GM21723 (cell line): ENCODE results near the gene GLIS1.

Experiments used
- ATAC-seq: cut with Tn5 transposase; IDR thresholded peaks from one replicate; pipeline ENCODE4 v1.9.1; 2021; ENCODE audit warnings: mild to moderate bottlenecking, moderate library complexity; ENCODE audit not compliant: unreplicated experiment

Gene GLIS1

GRCh38 chr1:53553734-53554509, 185.0 kb downstream of the GLIS1 start:
- no peak for ATAC-seq

- ATAC-seq = no peak
Observed at GRCh38 chr1:53552981-53553733, 185.8 kb downstream of the GLIS1 start.

GRCh38 chr1:53552146-53552861, 186.7 kb downstream of the GLIS1 start:
- no peak for ATAC-seq

DNA sequence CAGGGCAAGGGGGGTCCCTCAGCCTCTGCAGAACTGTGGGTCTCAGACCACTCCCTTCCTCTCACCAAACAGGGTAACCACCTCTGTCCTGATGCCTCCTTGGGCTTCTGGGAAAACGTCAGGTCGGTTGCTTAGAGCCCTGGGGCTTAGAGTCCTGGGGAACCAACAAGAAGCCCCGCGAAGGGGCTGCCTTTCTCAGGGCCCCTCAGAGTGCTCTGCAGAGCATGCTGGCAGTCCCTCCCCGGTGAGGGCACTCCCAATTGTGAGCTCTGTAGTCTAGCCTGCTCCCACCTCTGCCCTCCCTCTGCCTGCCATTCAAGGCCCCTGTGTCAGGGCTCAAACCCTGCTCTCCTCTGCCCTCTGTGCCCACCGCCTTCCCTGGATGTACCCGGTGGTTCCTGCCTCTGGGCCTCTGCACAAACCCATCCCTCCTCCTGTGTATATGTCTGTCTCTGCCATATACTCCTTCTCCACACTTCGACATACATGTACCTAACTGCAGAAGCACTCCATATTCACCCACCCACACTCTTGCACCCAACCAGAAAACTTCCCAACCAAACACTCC, 187.5 kb downstream of the GLIS1 start:
- no peak for ATAC-seq

- ATAC-seq = no peak
Observed at GRCh38 chr1:53550201-53550741, 188.7 kb downstream of the GLIS1 start.

DNA sequence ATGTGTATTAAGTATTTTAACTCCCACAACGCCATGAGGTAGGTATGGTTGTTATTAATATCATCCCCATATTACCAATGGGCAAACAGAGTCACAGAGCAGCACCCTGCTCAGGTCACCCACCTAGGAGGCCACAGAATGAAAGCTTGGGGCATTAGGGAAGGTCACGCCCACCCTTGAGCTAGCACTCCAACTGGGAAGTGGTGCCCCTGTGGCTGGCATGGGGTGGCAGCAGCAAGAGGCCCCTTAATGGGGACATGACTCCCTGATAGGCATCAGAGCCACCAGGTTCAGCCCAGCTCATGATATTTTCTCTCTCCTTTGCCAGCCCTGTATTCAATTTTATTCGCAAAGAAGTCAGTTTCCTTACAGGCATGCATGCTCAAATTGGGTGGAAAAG, 189.2 kb downstream of the GLIS1 start:
- ATAC-seq = no peak

GRCh38 chr1:53549287-53549686, 189.7 kb downstream of the GLIS1 start:
- ATAC-seq = no peak

DNA sequence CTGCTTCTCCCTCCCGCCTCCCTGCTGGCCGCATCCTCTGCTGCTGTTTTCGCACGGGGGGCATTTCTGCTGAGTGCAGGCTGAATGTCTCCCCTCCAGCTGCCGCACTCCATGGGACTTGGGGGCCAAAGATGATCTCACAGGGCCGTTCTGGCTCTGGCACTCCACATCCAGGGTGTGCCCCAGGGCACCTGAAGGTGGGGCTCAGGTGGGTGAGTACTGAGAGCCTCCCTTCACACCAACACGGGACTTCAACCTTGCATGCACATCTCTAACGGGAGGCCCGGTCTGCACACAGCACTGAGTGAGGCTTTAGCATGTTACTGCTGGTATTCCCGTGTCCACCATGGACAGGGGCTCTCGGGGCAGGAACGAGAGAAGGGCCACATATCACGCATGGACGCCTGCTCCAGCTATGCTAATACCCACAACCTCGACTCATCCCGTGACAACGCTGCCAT, 190.9 kb downstream of the GLIS1 start:
- ATAC-seq = no peak

DNA sequence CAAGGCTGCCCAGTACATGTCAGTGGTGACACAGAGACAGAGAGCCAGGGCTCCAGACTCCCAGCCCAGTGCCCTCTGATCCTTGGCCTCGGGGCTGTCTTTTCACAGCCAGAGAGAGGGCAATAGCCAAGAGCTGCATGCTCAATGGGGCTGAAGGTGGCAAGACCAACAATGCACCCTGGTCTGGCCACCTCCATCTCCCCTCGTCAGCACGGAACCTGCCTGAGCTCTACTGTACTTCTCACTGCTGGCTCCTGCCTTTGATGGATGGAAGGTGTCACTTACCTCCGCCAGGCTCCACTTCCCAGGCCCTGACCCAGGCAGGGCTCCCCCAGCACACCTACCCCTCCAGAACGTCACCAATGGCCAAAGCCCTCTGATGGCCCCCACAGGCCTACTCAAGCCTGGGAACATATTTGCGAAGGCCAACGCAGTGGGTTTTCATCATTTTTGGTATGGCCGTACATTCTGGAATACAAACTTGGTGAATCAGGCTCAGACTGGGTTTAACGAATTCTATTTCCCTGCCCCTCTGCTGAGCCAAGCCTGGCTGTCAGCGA, 191.7 kb downstream of the GLIS1 start:
- ATAC-seq = no peak

DNA sequence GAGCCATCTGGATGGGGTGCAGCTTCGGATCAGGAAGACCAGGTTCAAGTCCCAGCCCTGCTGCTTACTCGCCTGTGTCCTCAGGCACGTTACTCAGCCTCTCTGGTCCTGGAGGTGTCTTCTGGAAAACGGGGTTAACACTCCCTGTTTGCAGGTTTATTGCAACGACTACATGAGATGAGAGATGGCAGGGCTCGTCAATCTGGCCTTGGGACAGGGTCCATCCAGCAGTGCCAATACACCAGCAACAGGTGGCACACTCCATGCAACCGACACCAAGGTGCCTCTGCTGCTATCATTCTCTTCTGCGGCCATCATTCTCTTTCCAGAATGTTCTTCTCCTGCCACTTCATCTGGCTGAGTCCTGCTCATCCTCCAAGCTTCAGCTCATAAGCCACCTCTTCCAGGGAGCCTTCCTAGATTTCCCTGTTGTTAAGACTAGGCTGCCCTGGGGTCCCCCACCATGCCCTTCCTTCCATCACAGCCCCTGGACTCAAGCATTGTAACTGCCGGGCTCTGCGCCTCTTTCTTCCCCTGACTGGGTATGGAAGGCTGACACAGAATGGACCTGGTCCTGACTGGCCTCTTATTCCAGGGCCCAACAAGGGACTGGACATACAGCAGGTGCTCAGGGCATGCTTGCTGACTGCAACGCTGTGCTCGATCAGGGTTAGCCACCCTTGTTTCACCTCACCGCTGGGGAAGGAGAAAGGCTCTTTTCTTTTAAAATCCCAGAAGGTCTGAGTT, 192.4 kb downstream of the GLIS1 start:
- ATAC-seq = no peak

GRCh38 chr1:53545663-53546408, 193.1 kb downstream of the GLIS1 start:
- no peak for ATAC-seq

DNA sequence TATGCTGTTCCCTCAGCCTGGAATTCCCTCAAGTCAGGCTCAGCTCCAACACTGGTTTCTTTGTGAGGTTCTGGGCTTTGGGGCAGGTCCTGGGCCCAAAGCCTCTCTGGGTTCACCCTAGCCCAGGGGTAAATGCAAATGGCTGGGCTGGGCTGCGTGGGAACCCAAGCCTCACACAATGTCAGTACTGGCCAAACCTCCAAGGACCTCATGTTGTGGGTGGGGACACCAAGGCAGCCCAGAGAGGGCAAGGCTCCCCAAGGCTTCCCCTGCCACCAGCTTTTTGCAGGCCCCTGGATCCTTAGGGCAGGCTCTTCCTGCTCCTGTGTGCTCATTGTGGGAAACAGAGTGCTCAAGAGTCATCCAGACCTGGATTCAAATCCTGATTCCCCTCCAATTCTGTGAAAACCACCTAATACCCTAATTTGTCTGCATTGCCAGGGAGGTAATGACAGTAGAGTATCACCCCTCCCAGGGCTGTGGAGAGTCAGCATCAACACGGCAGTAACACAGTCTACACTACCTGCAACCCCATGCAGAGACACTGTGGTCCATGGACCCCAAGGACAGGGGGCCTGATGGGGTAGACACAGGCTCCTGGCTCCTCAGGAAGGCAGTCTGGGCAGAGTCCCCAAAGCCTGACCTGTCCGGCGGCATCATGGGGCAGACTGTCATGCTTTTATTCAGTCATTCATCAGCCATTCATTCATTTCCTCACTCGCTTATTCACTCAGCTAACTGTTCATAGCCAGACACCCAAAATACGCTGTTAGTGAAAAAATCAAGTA, 194.0 kb downstream of the GLIS1 start:
- no peak for ATAC-seq

- no peak for ATAC-seq
Observed at GRCh38 chr1:53543778-53544695, 194.9 kb downstream of the GLIS1 start.

- no peak for ATAC-seq
Observed at GRCh38 chr1:53543130-53543777, 195.7 kb downstream of the GLIS1 start.

- no peak for ATAC-seq
Observed at GRCh38 chr1:53542551-53542950, 196.4 kb downstream of the GLIS1 start.

DNA sequence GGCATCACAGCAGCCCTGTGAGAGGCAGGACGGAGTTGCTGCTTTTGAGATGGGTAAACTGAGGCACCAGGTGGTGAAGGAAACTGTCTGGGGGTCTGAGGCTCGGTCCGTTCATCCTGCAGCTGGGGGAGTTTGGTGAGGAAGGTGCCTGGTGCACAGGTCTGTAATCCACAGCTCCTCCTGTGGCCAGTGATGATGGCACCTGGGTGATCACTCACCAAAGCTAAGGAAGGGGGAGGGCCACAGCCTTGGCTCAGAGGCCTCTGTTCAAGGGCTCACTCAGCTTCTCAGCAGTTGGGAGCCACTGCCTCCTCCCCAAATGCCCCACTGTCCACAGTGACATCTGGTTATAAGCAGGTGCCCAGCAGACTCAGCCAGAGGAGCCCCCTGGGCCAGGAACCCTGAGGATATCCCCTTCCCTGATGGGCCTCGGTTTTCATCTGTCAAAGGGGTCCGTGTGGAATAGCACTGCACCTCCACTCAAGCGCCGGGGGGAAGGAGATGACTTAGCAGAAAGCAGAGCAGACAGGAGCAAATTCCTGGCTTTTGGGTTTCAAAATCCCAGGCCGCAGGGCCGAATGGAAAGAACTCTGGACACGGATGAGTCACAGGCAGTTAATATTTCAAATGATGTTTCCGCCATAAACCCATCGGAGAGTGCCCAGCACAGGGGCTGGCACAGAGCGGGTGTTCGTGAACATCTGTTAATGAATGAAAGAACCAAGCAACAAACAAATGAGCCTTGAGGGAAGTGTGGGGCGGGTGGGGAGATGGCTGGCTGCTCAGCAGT, 197.0 kb downstream of the GLIS1 start:
- no peak for ATAC-seq
